ENCODE data around the gene ZNF408.

DNA sequence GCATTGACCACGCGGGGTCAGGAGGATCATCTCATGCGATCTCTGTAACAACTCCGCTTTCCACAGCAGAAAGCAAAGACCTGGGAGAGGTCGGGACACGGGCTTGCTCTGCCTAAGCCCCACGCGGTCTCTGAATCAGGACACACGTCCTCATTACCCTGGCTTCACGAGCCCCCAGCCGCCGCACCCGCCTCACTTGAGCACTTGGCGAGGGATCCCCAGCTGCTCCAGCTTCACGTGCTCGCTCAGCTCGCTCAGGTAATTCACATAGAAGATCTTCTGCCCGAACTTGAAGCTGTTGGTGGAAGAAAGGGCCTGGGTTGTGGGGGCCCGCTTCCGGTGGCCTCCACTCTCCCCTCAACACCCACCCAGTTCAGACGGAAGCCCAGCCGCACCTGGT is 20.0 kb upstream of the ZNF408 start:
- TF ChIP-seq ESRRA (CRISPR knock-in tag; IDR thresholded peaks at IDR 0.05; ENCODE audit: borderline replicate concordance), result no peak
- TF ChIP-seq FOXP1 (CRISPR knock-in tag; IDR thresholded peaks at IDR 0.05; ENCODE audit: borderline replicate concordance), result no peak
- TF ChIP-seq TCF7 (CRISPR knock-in tag; IDR thresholded peaks at IDR 0.05; ENCODE audit: low read depth), result no peak
